ENCODE measurements around the gene SERPINA12. TPM values are rescaled to one million over a fixed set of nuclear protein-coding genes. Genes with fewer than 3 reads are reported as not detected.
"Not testable (repeated sequence)": the region's sequence is repeated elsewhere in the genome, so short reads cannot be mapped to it uniquely, and the experiment has no call there.

The SERPINA12 gene
- total RNA-seq, 2 donors from 2014 or later, result not detected

DNA sequence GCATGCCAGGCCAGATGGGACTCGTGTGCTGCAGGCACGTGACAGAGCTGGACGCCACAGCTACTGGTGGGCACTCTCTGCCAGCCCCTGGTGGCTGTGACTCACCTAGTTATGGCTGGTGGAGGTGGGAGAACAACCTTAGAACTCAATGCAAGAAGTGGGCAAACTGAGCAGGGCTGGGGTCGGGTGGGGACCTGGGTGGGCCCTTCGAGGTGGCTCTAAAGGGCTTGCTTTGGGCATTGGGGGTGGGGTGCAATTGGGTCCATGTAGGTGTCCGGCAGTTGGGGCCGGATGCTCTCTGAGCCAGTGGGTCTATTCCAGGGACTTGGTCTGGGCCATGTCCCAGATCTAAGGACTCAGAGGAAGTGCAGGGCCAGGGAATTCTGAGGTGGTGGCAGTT lies 5.1 kb upstream of the SERPINA12 start:
- peak; percentile 34 for DNase-seq (ENCODE audit: low spot score)
- Histone ChIP-seq H3K9me3 (no peaks in the 10 kb centered on the region), H3K36me3 (no peaks in the 10 kb centered on the region), H3K4me1 (no peaks in the 10 kb centered on the region), H3K4me3 (no peak overlapping the region), H3K27ac (no peak overlapping the region), H3K27me3 (no peaks in the 10 kb centered on the region)
- TF ChIP-seq, protein P1, sequence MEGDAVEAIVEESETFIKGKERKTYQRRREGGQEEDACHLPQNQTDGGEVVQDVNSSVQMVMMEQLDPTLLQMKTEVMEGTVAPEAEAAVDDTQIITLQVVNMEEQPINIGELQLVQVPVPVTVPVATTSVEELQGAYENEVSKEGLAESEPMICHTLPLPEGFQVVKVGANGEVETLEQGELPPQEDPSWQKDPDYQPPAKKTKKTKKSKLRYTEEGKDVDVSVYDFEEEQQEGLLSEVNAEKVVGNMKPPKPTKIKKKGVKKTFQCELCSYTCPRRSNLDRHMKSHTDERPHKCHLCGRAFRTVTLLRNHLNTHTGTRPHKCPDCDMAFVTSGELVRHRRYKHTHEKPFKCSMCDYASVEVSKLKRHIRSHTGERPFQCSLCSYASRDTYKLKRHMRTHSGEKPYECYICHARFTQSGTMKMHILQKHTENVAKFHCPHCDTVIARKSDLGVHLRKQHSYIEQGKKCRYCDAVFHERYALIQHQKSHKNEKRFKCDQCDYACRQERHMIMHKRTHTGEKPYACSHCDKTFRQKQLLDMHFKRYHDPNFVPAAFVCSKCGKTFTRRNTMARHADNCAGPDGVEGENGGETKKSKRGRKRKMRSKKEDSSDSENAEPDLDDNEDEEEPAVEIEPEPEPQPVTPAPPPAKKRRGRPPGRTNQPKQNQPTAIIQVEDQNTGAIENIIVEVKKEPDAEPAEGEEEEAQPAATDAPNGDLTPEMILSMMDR (IDR thresholded peaks at IDR 0.05), result no peak

DNA sequence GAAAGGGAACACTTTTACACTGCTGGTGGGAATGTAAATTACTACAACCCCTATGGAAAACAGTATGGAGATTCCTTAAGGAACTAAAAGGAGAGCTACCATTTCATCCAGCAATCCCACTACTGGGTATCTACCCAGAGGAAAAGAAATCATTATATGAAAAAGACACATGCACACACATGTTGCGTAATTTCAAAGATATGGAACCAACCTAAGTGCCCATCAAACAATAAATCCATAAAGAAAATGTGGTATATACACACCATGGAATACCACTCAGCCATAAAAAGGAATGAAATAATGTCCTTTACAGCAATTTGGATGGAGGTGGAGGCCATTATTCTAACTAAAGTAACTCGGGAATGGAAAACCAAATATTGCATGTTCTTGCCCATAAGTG lies 1.2 kb upstream of the SERPINA12 start:
- not testable (repeated sequence) for H3K36me3 ChIP-seq; H3K9me3 ChIP-seq; DNase-seq (ENCODE audit: low spot score); H3K27ac ChIP-seq; H3K4me3 ChIP-seq; H3K27me3 ChIP-seq; H3K4me1 ChIP-seq

DNA sequence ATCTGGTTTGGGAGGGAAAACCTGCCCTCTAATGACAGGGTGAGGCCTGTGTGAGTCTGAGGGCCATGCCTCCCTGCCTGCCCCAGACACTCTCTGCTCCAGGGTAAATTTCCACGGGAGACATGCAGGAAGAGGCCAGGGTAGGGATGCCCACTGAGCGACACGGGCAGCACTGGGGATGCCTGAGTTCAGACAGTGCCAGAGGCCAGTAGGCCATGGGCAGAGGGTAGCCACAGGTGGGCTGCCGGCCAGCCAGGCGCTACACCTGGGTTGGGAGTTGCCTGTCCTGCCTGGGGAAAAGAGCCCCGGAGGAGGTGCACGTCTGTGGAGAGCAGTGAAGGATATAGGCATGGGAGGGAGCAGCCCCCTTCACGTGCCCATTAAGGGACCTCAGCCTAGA lies 3.6 kb downstream of the SERPINA12 start:
- Histone ChIP-seq H3K27me3 (no peaks in the 10 kb centered on the region), H3K9me3 (no peaks in the 10 kb centered on the region), H3K36me3 (no peaks in the 10 kb centered on the region), H3K4me1 (no peaks in the 10 kb centered on the region), H3K4me3 (no peak overlapping the region), H3K27ac (no peak overlapping the region)
- DNase-seq (ENCODE audit: low spot score), result no peak
- TF ChIP-seq, protein P1 (IDR thresholded peaks at IDR 0.05), result no peak

DNA sequence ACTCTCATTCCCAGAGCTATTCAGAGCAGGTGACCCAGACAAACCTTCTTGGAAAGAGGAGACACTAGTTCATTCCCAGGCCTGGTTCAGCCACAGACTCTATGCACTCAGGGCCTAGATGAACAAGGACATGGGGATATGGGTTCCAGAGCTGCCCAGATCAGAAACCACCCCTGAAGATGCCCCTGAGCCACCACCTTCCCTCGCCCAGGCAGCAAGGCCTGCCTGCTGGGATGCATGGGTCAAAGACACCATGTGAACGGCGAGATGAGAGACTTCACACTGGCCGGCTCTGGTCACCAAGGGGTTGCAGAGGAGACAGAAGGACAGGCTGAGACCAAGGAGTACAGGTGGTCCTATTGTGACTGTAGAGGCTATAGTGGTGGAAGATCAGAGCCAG lies 4.1 kb downstream of the SERPINA12 start:
- TF ChIP-seq, protein P1 (IDR thresholded peaks at IDR 0.05), result no peak
- no peaks in the 10 kb centered on the region for H3K9me3 ChIP-seq
- H3K4me1 ChIP-seq, result no peaks in the 10 kb centered on the region
- no peaks in the 10 kb centered on the region for H3K27me3 ChIP-seq
- no peak for DNase-seq (ENCODE audit: low spot score)
- no peak overlapping the region for H3K27ac ChIP-seq
- no peak overlapping the region for H3K4me3 ChIP-seq
- no peaks in the 10 kb centered on the region for H3K36me3 ChIP-seq

DNA sequence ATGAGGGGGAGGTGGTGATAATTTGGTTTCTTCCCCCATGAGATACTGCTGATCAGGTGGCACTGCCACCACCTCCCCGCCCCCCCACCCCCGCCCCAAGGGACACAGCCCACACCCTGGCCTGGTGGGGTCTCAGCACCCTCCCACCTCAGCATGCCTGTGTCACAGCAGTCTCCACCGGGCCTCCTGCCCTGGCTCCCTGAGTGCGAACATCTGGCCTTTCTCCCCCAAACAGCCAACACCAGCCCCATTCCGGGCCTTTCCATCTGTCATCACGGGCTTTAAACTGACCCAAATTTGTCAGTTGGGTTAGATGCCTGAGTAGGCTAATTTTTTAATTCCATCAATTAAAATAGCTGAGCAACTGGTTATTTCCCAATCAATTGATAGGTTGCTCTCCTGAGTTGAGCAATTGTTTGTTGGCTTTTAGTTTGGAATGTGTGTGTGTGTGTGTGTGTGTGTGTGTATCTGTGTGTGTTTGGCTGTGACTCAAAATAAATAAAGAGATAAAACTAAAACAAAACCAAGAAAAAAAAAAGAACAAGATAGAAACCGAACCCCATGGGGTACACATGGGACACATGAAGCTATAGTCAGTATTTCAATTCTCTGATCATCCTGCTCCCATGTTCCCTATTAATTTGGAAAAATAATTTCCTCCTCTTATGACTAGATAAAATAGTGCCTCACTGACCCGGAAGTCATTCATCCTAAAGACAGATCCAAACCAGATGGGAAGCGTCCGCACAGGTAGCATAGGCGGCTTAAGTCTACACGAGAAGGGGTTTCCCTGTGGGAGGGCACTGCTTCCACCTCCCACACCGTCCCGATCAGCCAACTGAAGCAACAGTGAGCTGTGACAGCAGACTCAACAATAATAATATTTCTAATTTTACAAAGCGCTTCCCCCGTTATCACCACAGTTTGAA lies 7.4 kb downstream of the SERPINA12 start:
- Histone ChIP-seq H3K4me3 (no peak overlapping the region), H3K27ac (no peak overlapping the region), H3K4me1 (no peaks in the 10 kb centered on the region), H3K9me3 (no peaks in the 10 kb centered on the region), H3K36me3 (no peaks in the 10 kb centered on the region), H3K27me3 (no peaks in the 10 kb centered on the region)
- no peak for DNase-seq (ENCODE audit: low spot score)
- TF ChIP-seq, protein P1 (IDR thresholded peaks at IDR 0.05), result no peak

DNA sequence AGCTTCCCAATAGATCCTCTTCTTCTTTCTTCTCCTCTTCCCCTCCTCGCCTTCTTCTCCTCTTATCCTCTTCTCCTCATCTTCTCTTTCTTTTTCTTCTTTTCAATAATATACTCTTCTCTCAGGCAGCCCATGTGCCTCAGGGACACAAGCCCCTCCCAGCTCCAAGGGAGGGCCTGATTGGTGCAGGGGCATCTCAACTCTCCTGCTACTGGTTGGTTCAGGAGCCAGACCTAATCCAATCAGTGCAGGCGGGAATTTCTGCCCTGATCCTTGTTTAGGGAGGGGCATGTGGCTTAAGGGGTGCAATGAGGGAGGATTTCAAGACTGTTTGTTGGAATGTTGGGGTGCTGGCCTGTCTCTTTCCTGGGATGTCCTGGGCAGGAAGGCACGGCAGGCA lies 9.0 kb downstream of the SERPINA12 start:
- DNase-seq (ENCODE audit: low spot score), result no peak
- Histone ChIP-seq H3K36me3 (no peaks in the 10 kb centered on the region), H3K4me1 (no peaks in the 10 kb centered on the region), H3K27ac (no peak overlapping the region), H3K27me3 (no peaks in the 10 kb centered on the region), H3K4me3 (no peak overlapping the region), H3K9me3 (no peaks in the 10 kb centered on the region)
- TF ChIP-seq, protein P1 (IDR thresholded peaks at IDR 0.05), result no peak

Data from right atrium auricular region (tissue), 2 donors.